CD14-positive monocyte (primary cell): Measurements from ENCODE around the gene CLEC3A. TPM values are rescaled to one million over a fixed set of nuclear protein-coding genes. Genes with fewer than 3 reads are reported as not detected.

Experiments used
- DNase-seq, 3 donors: peaks; one replicate each; pipeline ENCODE4 v3.0.0-alpha.2; 2011 to 2022
- H2AFZ ChIP-seq: 2 replicates; pipeline ENCODE4 v1.6.0; 2012; ENCODE audit warnings: mild to moderate bottlenecking, low read depth, low read length, inconsistent platforms; ENCODE audit not compliant: insufficient read depth, poor library complexity, severe bottlenecking
- H3K27ac ChIP-seq, 2 donors: 1 replicate in 1 of 2; 2 replicates in 1 of 2; pipeline ENCODE4 v1.5.1; 2012 to 2013; ENCODE audit warnings: low read length in 2 of 2, control low read depth in 1 of 2, inconsistent platforms in 1 of 2, low read depth in 1 of 2, mild to moderate bottlenecking in 1 of 2
- H3K27me3 ChIP-seq, 2 donors: one replicate each; pipeline versions ENCODE4 v1.6.0 to v1.6.1; 2011 to 2013; ENCODE audit warnings: low read length in 2 of 2; ENCODE audit not compliant: control insufficient read depth in 2 of 2, insufficient read depth in 2 of 2
- H3K36me3 ChIP-seq, 2 donors: replicated peaks in 1 of 2; 1 replicate in 1 of 2; 2 replicates in 1 of 2; pipeline versions ENCODE4 v1.5.1 to v1.6.1; 2012 to 2013; ENCODE audit warnings: low read length in 2 of 2, control low read depth in 1 of 2, inconsistent platforms in 1 of 2, mild to moderate bottlenecking in 1 of 2; ENCODE audit not compliant: insufficient read depth in 2 of 2, control insufficient read depth in 1 of 2
- H3K4me1 ChIP-seq, 2 donors: 1 replicate in 1 of 2; 2 replicates in 1 of 2; pipeline versions ENCODE4 v1.5.1 to v1.6.1; 2012 to 2013; ENCODE audit warnings: low read length in 2 of 2, control low read depth in 1 of 2, inconsistent platforms in 1 of 2, mild to moderate bottlenecking in 1 of 2, moderate library complexity in 1 of 2; ENCODE audit not compliant: insufficient read depth in 2 of 2, control insufficient read depth in 1 of 2
- H3K4me2 ChIP-seq: replicated peaks from 2 replicates; pipeline ENCODE3; 2012; ENCODE audit warnings: low read length, moderate library complexity, mild to moderate bottlenecking; ENCODE audit not compliant: poor library complexity, severe bottlenecking; ENCODE audit errors: extremely low read depth
- H3K4me3 ChIP-seq, 3 experiments: fragments of 200-600 bp in 1 of 3; sonication (generic) in 1 of 3; replicated peaks in 1 of 3; 1 replicate in 2 of 3; 2 replicates in 1 of 3; pipeline ENCODE4 v1.5.1; 2011 to 2013; ENCODE audit warnings: low read length in 3 of 3, mild to moderate bottlenecking in 3 of 3, control low read depth in 2 of 3, low read depth in 2 of 3, inconsistent platforms in 1 of 3, moderate library complexity in 1 of 3
- H3K79me2 ChIP-seq: 2 replicates; pipeline ENCODE4 v1.6.0; 2012; ENCODE audit warnings: mild to moderate bottlenecking, control low read depth, inconsistent platforms, low read length, moderate library complexity; ENCODE audit not compliant: insufficient read depth
- H3K9ac ChIP-seq: 2 replicates; pipeline ENCODE4 v1.6.0; 2017; ENCODE audit warnings: low read length, mild to moderate bottlenecking; ENCODE audit not compliant: insufficient read depth, poor library complexity, severe bottlenecking
- H3K9me3 ChIP-seq, 2 donors: replicated peaks in 1 of 2; 1 replicate in 1 of 2; 2 replicates in 1 of 2; pipeline versions ENCODE4 v1.5.1 to v1.6.1; 2012 to 2013; ENCODE audit warnings: low read length in 2 of 2, control low read depth in 1 of 2; ENCODE audit not compliant: control insufficient read depth in 1 of 2, insufficient read depth in 1 of 2
- H4K20me1 ChIP-seq: 2 replicates; pipeline ENCODE4 v1.6.0; 2012; ENCODE audit warnings: mild to moderate bottlenecking, low read length, control low read depth, moderate library complexity; ENCODE audit not compliant: insufficient read depth
- H3K27ac Mint-ChIP-seq, 7 donors: one replicate each; pipeline ENCODE4 v1.8.0; 2020; ENCODE audit warnings: mild to moderate bottlenecking in 7 of 7, mixed read lengths in 7 of 7, moderate library complexity in 6 of 7, inconsistent platforms in 2 of 7
- H3K27me3 Mint-ChIP-seq, 3 donors: one replicate each; pipeline ENCODE4 v1.8.0; 2021 to 2022; ENCODE audit warnings: low read depth in 3 of 3, mild to moderate bottlenecking in 3 of 3, mixed read lengths in 3 of 3, moderate library complexity in 3 of 3, inconsistent platforms in 1 of 3
- H3K36me3 Mint-ChIP-seq, 2 donors: one replicate each; pipeline ENCODE4 v1.8.0; 2020; ENCODE audit warnings: mixed read lengths in 2 of 2, inconsistent platforms in 1 of 2, mild to moderate bottlenecking in 1 of 2
- H3K4me1 Mint-ChIP-seq: one replicate; pipeline ENCODE4 v1.8.0; 2020; ENCODE audit warnings: mild to moderate bottlenecking, mixed read lengths
- H3K4me3 Mint-ChIP-seq, 2 donors: one replicate each; pipeline ENCODE4 v1.8.0; 2020; ENCODE audit warnings: mild to moderate bottlenecking in 2 of 2, mixed read lengths in 2 of 2, moderate library complexity in 1 of 2
- H3K9me3 Mint-ChIP-seq, 7 donors: one replicate each; pipeline ENCODE4 v1.8.0; 2020 to 2022; ENCODE audit warnings: mixed read lengths in 7 of 7, mild to moderate bottlenecking in 6 of 7, moderate library complexity in 6 of 7, inconsistent platforms in 2 of 7
- WGBS: methylation state at CpG from one replicate; pipeline ENCODE4 v1.1.5; 2013; ENCODE audit warnings: missing lambda C conversion rate; ENCODE audit not compliant: insufficient coverage; 5-methylcytosine and 5-hydroxymethylcytosine counted together
- intact Hi-C, 2 donors: fragments of 100-400 bp; cut with micrococcal nuclease; formaldehyde crosslinking; loops; one replicate each; pipeline versions ENCODE4 v1.15.0 to v1.15.1; 2023
- polyA plus RNA-seq, 3 donors: library from polyadenylated mRNA; depleted of rRNA in 1 of 3; unstranded in 2 of 3; stranded (reverse) in 1 of 3; fragments of 300-500 nt in 2 of 3; fragments of >200 nt in 1 of 3; fragmentation: Illumina TruSeq in 2 of 3; gene quantifications; 1 replicate in 2 of 3; 2 replicates in 1 of 3; pipeline ENCODE4 v1.2.3, GENCODE V29; 2012 to 2021
- TF ChIP-seq, protein P1 (sequence below): fragments of 200-600 bp; IDR thresholded peaks from one replicate; pipeline ENCODE4 v1.8.0; 2022; ENCODE audit warnings: antibody characterized with exemption, mild to moderate bottlenecking

CLEC3A gene
- polyA plus RNA-seq, 3 donors, result not detected

DNA sequence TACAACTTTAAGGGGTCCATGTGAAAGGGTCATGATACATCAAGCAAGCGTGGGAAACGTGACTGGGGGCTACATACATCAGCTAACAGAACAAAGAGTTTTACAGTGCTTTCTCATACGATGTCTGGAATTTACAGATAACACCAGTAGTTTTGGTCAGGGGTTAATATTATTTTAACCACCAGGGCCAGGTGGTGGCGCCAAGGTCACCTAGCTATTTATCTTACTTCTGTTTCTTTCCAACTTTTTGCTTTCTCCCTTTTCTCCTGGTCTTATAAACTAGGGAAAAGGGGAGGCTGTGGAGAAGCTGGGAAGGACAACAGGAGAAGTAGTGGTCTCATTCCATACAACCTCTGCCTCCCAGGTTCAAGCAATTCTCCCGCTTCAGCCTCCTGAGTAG, 37.9 kb downstream of the CLEC3A start:
- no peak overlapping the region for H3K4me3 ChIP-seq
- Mint-ChIP-seq H3K27me3 (peaks cover 2 to 6% (median 3%) of the 10 kb centered on the region in 3 donors), H3K9me3 (peaks cover 0 to 5% (median 0%) of the 10 kb centered on the region in 7 donors), H3K36me3 (no peaks in the 10 kb centered on the region), H3K27ac (no peak overlapping the region), H3K4me3 (no peak overlapping the region), H3K4me1 (no peaks in the 10 kb centered on the region)
- WGBS, result 33% methylated on average over 2 of the region's 5 CpGs
- H3K36me3 ChIP-seq, result no peaks in the 10 kb centered on the region
- H2AFZ ChIP-seq, result no peak overlapping the region
- H3K27me3 ChIP-seq, result peaks cover 0 to 3% of the 10 kb centered on the region in 2 donors
- DNase-seq, result no peak
- no peak overlapping the region for H3K4me2 ChIP-seq
- TF ChIP-seq, protein P1, sequence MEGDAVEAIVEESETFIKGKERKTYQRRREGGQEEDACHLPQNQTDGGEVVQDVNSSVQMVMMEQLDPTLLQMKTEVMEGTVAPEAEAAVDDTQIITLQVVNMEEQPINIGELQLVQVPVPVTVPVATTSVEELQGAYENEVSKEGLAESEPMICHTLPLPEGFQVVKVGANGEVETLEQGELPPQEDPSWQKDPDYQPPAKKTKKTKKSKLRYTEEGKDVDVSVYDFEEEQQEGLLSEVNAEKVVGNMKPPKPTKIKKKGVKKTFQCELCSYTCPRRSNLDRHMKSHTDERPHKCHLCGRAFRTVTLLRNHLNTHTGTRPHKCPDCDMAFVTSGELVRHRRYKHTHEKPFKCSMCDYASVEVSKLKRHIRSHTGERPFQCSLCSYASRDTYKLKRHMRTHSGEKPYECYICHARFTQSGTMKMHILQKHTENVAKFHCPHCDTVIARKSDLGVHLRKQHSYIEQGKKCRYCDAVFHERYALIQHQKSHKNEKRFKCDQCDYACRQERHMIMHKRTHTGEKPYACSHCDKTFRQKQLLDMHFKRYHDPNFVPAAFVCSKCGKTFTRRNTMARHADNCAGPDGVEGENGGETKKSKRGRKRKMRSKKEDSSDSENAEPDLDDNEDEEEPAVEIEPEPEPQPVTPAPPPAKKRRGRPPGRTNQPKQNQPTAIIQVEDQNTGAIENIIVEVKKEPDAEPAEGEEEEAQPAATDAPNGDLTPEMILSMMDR, result no peak
- intact Hi-C loops, result no loop called here
- no peaks in the 10 kb centered on the region for H4K20me1 ChIP-seq
- H3K9ac ChIP-seq, result no peak overlapping the region
- no peak overlapping the region for H3K27ac ChIP-seq
- no peaks in the 10 kb centered on the region for H3K9me3 ChIP-seq
- H3K79me2 ChIP-seq, result no peaks in the 10 kb centered on the region
- no peaks in the 10 kb centered on the region for H3K4me1 ChIP-seq

DNA sequence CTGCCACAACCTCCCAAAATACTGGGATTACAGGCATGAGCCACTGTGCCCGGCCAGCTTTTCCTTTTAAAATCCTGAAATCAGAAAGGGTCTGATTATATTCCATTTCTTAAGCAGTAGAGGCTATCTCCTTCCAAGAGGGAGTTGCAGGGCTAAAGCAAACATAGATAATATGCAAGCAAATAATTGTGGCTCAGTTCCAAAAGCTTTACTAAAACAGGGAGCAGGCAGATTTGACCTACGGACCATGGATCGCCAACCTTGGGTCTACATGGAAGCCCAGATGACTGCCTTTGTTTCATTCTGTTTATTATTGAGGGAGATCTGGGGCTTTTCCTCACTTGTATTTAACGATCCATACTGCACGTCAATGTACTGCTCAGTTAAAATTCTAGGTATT, 38.5 kb downstream of the CLEC3A start:
- peaks cover 0 to 5% (median 0%) of the 10 kb centered on the region in 7 donors for H3K9me3 Mint-ChIP-seq
- Histone ChIP-seq H3K27ac (no peak overlapping the region), H2AFZ (no peak overlapping the region), H3K4me2 (no peak overlapping the region), H3K36me3 (no peaks in the 10 kb centered on the region), H3K9ac (no peak overlapping the region), H3K9me3 (no peaks in the 10 kb centered on the region), H3K79me2 (no peaks in the 10 kb centered on the region), H4K20me1 (no peaks in the 10 kb centered on the region), H3K27me3 (peaks cover 0 to 3% of the 10 kb centered on the region in 2 donors), H3K4me1 (no peaks in the 10 kb centered on the region), H3K4me3 (no peak overlapping the region)
- intact Hi-C loops, result no loop called here
- WGBS, result 86% methylated on average over 1 of the region's 5 CpGs
- TF ChIP-seq, protein P1, result no peak
- no peaks in the 10 kb centered on the region for H3K4me1 Mint-ChIP-seq
- peaks cover 2 to 6% (median 4%) of the 10 kb centered on the region in 3 donors for H3K27me3 Mint-ChIP-seq
- H3K4me3 Mint-ChIP-seq, result no peak overlapping the region
- no peaks in the 10 kb centered on the region for H3K36me3 Mint-ChIP-seq
- DNase-seq, result no peak
- no peak overlapping the region for H3K27ac Mint-ChIP-seq
